ENCODE measurements around the gene TRRAP.

Gene TRRAP

GRCh38 chr7:98944386-98944785 is 66.1 kb downstream of the TRRAP start:
- H3K9me3 Mint-ChIP-seq = no peaks in the 10 kb centered on the region
- H3K27me3 Mint-ChIP-seq = no peaks in the 10 kb centered on the region
- DNase-seq (no peak), ATAC-seq (no peak)
- no peak overlapping the region for H3K4me3 Mint-ChIP-seq
- no peaks in the 10 kb centered on the region for H3K4me1 Mint-ChIP-seq
- H3K27ac Mint-ChIP-seq = no peak overlapping the region

- no peaks in the 10 kb centered on the region for H3K4me1 Mint-ChIP-seq
- no peak overlapping the region for H3K4me3 Mint-ChIP-seq
- DNase-seq (no peak), ATAC-seq (no peak)
- H3K9me3 Mint-ChIP-seq = no peaks in the 10 kb centered on the region
- H3K27me3 Mint-ChIP-seq = no peaks in the 10 kb centered on the region
- no peak overlapping the region for H3K27ac Mint-ChIP-seq
Observed at GRCh38 chr7:98945852-98946251, 67.5 kb downstream of the TRRAP start.

GRCh38 chr7:98946389-98946788 is 68.1 kb downstream of the TRRAP start:
- no peak overlapping the region for H3K27ac Mint-ChIP-seq
- ATAC-seq = no peak
- no peaks in the 10 kb centered on the region for H3K4me1 Mint-ChIP-seq
- DNase-seq = no peak
- H3K27me3 Mint-ChIP-seq = no peaks in the 10 kb centered on the region
- no peaks in the 10 kb centered on the region for H3K9me3 Mint-ChIP-seq
- no peak overlapping the region for H3K4me3 Mint-ChIP-seq

- no peak for ATAC-seq
- H3K27ac Mint-ChIP-seq = no peak overlapping the region
Observed at GRCh38 chr7:98949336-98950044, 71.2 kb downstream of the TRRAP start.

DNA sequence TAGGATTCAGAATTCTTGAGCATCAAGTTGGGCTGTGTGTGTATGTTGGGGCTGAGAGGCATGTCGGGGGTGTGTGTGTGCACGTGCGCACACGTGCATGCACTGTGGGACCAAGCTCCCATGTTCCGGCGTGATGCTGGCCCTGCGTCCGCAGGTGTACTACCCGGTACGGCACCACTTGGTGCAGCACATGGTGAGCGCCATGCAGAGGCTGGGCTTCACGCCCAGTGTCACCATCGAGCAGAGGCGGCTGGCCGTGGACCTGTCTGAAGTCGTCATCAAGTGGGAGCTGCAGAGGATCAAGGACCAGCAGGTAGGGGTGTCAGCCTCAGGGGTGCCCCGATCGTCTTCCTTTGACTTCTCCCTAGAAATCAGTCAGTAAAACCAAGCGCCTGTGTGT is 77.7 kb downstream of the TRRAP start:
- DNase-seq (no peak), ATAC-seq (no peak)
- no peaks in the 10 kb centered on the region for H3K27me3 Mint-ChIP-seq
- H3K27ac Mint-ChIP-seq = peak overlapping the region in 1 of 2 donors; percentile 43
- peaks cover 8% of the 10 kb centered on the region for H3K4me1 Mint-ChIP-seq
- H3K9me3 Mint-ChIP-seq = no peaks in the 10 kb centered on the region
- no peak overlapping the region for H3K4me3 Mint-ChIP-seq

More at GRCh38 chr7:98949336-98950044, 71.2 kb downstream of the TRRAP start:
- no peaks in the 10 kb centered on the region for H3K9me3 Mint-ChIP-seq
- DNase-seq = no peak
- no peak overlapping the region for H3K4me3 Mint-ChIP-seq
- H3K4me1 Mint-ChIP-seq = peaks cover 8% of the 10 kb centered on the region
- no peaks in the 10 kb centered on the region for H3K27me3 Mint-ChIP-seq

GRCh38 chr7:98956469-98956868 is 78.1 kb downstream of the TRRAP start:
- H3K9me3 Mint-ChIP-seq = no peaks in the 10 kb centered on the region
- no peak overlapping the region for H3K4me3 Mint-ChIP-seq
- ATAC-seq (no peak), DNase-seq (no peak)
- no peaks in the 10 kb centered on the region for H3K27me3 Mint-ChIP-seq
- peaks cover 8% of the 10 kb centered on the region for H3K4me1 Mint-ChIP-seq
- H3K27ac Mint-ChIP-seq = peak overlapping the region in 1 of 2 donors; percentile 43

GRCh38 chr7:98956937-98957336 is 78.6 kb downstream of the TRRAP start:
- no peaks in the 10 kb centered on the region for H3K27me3 Mint-ChIP-seq
- no peak for DNase-seq
- H3K9me3 Mint-ChIP-seq = no peaks in the 10 kb centered on the region
- H3K4me3 Mint-ChIP-seq = no peak overlapping the region
- no peak overlapping the region for H3K27ac Mint-ChIP-seq
- ATAC-seq = no peak
- peaks cover 5% of the 10 kb centered on the region for H3K4me1 Mint-ChIP-seq

GRCh38 chr7:98957766-98958165 is 79.4 kb downstream of the TRRAP start:
- Mint-ChIP-seq H3K4me1 (no peaks in the 10 kb centered on the region), H3K9me3 (no peaks in the 10 kb centered on the region), H3K27me3 (no peaks in the 10 kb centered on the region), H3K4me3 (no peak overlapping the region), H3K27ac (peak overlapping the region in 1 of 2 donors; percentile 51)
- no peak for DNase-seq
- ATAC-seq = no peak

GRCh38 chr7:98958968-98959367 is 80.6 kb downstream of the TRRAP start:
- Mint-ChIP-seq H3K27me3 (no peaks in the 10 kb centered on the region), H3K4me1 (no peaks in the 10 kb centered on the region), H3K4me3 (no peak overlapping the region), H3K9me3 (no peaks in the 10 kb centered on the region), H3K27ac (no peak overlapping the region)
- ATAC-seq (no peak), DNase-seq (no peak)

- no peak overlapping the region for H3K27ac Mint-ChIP-seq
- H3K27me3 Mint-ChIP-seq = no peaks in the 10 kb centered on the region
- H3K4me3 Mint-ChIP-seq = no peak overlapping the region
- DNase-seq (no peak), ATAC-seq (no peak)
- H3K9me3 Mint-ChIP-seq = no peaks in the 10 kb centered on the region
- H3K4me1 Mint-ChIP-seq = no peaks in the 10 kb centered on the region
Observed at GRCh38 chr7:98963305-98963704, 85.0 kb downstream of the TRRAP start.

DNA sequence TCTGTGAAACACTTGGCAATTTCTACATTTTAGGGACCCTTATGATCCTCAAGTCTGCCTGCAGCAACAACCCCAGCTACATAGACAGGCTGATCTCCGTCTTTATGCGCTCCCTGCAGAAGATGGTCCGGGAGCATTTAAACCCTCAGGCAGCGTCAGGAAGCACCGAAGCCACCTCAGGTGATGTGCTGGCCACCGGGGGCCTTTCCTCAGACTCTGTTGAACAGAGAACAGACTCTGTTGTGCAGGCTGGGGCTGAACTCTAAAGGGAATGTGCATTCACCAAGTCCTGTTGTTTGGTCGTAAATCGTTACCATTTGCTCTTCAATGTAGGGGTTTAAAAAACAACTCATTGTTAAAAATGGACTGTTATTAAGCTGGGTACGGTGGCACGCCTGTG is 86.3 kb downstream of the TRRAP start:
- Mint-ChIP-seq H3K9me3 (no peaks in the 10 kb centered on the region), H3K4me1 (no peaks in the 10 kb centered on the region), H3K4me3 (no peak overlapping the region), H3K27me3 (no peaks in the 10 kb centered on the region), H3K27ac (no peak overlapping the region)
- ATAC-seq (no peak), DNase-seq (no peak)

GRCh38 chr7:98968621-98969020 is 90.3 kb downstream of the TRRAP start:
- Mint-ChIP-seq H3K27me3 (no peaks in the 10 kb centered on the region), H3K4me1 (no peaks in the 10 kb centered on the region), H3K27ac (no peak overlapping the region), H3K4me3 (no peak overlapping the region), H3K9me3 (no peaks in the 10 kb centered on the region)
- no peak for DNase-seq
- no peak for ATAC-seq

GRCh38 chr7:98969386-98969785 is 91.1 kb downstream of the TRRAP start:
- Mint-ChIP-seq H3K27ac (peak overlapping the region in 1 of 2 donors; percentile 68), H3K9me3 (no peaks in the 10 kb centered on the region), H3K4me1 (no peaks in the 10 kb centered on the region), H3K4me3 (no peak overlapping the region), H3K27me3 (no peaks in the 10 kb centered on the region)
- ATAC-seq (no peak), DNase-seq (no peak)

- Mint-ChIP-seq H3K27ac (no peak overlapping the region), H3K4me3 (no peak overlapping the region), H3K27me3 (no peaks in the 10 kb centered on the region), H3K4me1 (no peaks in the 10 kb centered on the region), H3K9me3 (no peaks in the 10 kb centered on the region)
- ATAC-seq = peak; percentile 46
- DNase-seq = no peak
Observed at GRCh38 chr7:98970016-98970615, 91.8 kb downstream of the TRRAP start.

DNA sequence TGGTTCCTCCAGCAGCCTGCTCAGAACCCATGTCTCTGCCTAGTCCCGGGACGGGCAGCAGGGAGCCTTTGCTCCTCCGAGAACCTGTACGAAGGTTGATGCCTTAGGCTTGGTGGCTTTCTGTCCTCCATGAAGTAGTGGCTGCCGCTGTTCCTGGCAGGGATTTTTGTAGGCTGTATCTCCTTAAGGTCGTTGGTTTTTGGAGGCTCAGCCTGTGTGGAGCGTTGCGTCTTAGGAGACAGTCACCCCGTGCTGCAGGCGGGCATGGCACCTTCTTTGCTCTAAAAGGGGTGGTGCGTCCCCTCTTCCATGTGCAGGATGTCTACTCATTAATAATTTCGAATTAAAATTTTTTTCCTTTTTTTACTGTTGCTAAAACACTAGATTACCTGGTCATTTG is 92.5 kb downstream of the TRRAP start:
- Mint-ChIP-seq H3K4me3 (no peak overlapping the region), H3K4me1 (no peaks in the 10 kb centered on the region), H3K27me3 (no peaks in the 10 kb centered on the region), H3K9me3 (no peaks in the 10 kb centered on the region), H3K27ac (peak overlapping the region in 1 of 2 donors; percentile 84)
- DNase-seq (no peak), ATAC-seq (no peak)

DNA sequence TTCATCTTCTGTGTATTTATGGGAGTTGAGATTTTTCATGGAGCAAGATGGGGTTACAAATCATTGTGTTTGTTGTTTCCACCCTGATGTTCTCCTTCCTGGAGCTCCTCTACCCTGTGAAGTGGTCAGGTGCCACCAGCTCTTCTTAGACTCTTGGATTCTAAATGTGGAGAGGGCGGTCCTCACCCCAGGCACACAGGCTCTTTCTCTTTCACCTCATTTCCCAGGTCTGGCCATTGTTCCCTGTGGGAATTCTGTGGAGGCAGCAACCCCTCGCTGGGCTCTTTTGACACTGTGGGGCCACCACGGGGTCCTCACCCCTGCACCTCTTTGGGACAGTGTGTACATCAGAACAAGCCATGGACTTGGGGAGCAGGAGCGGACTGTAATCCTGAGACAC is 95.9 kb downstream of the TRRAP start:
- H3K4me3 Mint-ChIP-seq = no peak overlapping the region
- H3K27ac Mint-ChIP-seq = peak overlapping the region in 1 of 2 donors; percentile 89
- DNase-seq (no peak), ATAC-seq (no peak)
- H3K4me1 Mint-ChIP-seq = no peaks in the 10 kb centered on the region
- H3K9me3 Mint-ChIP-seq = no peaks in the 10 kb centered on the region
- H3K27me3 Mint-ChIP-seq = no peaks in the 10 kb centered on the region

Measured in stimulated activated naive CD8-positive, alpha-beta T cell treated with anti-CD3 and anti-CD28 coated beads, Interleukin-15, amount 100 ng/mL, for 72 hours (primary cell).